ENCODE results near the gene PID1. TPM values are rescaled to one million over a fixed set of nuclear protein-coding genes. Genes with fewer than 3 reads are reported as not detected.

PID1 gene
- total RNA-seq, 1 experiment from 2014 or later: 0.15 TPM

DNA sequence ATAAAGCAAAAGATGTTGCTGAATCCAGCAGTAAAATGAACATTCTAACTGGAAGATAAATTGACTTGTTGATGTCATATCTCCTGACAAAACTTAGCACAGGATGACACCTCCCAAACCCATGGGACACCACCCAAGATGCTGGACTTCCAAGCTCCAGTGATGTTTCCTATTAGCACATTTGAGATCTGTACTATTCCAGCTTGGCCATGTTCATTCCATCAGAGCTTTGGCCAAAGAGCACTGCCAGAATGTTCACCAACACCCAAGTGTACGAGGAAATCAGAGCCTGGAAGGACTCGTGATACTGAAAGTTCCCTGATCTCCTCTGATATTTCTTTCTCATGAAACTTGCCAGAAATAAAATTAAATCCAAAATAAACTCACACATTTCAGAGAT lies 44.7 kb downstream of the PID1 start:
- intact Hi-C loops (cut with micrococcal nuclease): no loop called here
- no peak overlapping the region for H3K4me3 ChIP-seq (replicated peaks in 1 of 2; ENCODE audit: low read depth in 1 of 2, low read length in 2 of 2)
- H2AFZ ChIP-seq (ENCODE audit: low read depth, low read length, poor library complexity, severe bottlenecking): no peak overlapping the region
- TF ChIP-seq POLR2AphosphoS5 (IDR thresholded peaks at IDR 0.05; ENCODE audit: low read depth, low read length): no peak
- no peaks in the 10 kb centered on the region for H3K27me3 ChIP-seq (ENCODE audit: insufficient read depth, low read length)
- H3K9ac ChIP-seq (ENCODE audit: low read length): no peak overlapping the region
- H3K79me2 ChIP-seq (ENCODE audit: insufficient read depth, low read length): no peaks in the 10 kb centered on the region
- no peak overlapping the region for H3K4me2 ChIP-seq (ENCODE audit: low read length)
- no peak overlapping the region for H3K27ac ChIP-seq (ENCODE audit: low read depth, low read length)
- H4K20me1 ChIP-seq (ENCODE audit: insufficient read depth): no peaks in the 10 kb centered on the region
- H3K9me3 ChIP-seq (ENCODE audit: control insufficient read depth in 1 of 2, insufficient read depth in 1 of 2, low read depth in 1 of 2, low read length in 2 of 2): no peaks in the 10 kb centered on the region
- no peaks in the 10 kb centered on the region for H3K36me3 ChIP-seq (ENCODE audit: control insufficient read depth in 1 of 2, insufficient read depth in 2 of 2, low read length in 2 of 2)
- POLR2A ChIA-PET: no interaction called here
- H3K4me1 ChIP-seq (ENCODE audit: control insufficient read depth in 1 of 2, insufficient read depth in 2 of 2, low read length in 2 of 2): no peaks in the 10 kb centered on the region
- H3K9me2 ChIP-seq (ENCODE audit: insufficient read depth): no peaks in the 10 kb centered on the region
- DNase-seq (ENCODE audit: low read depth, low spot score): no peak
- CTCF ChIA-PET: no interaction called here
- no peak for ATAC-seq
- BruUV-seq (replicated peaks): no TSS peak
- RAD21 ChIA-PET (ENCODE audit: low non-redundant PET in 1 of 2, low total read pairs in 2 of 2, uncharacterized antibody in 2 of 2, unreplicated experiment in 2 of 2): no interaction called here

DNA sequence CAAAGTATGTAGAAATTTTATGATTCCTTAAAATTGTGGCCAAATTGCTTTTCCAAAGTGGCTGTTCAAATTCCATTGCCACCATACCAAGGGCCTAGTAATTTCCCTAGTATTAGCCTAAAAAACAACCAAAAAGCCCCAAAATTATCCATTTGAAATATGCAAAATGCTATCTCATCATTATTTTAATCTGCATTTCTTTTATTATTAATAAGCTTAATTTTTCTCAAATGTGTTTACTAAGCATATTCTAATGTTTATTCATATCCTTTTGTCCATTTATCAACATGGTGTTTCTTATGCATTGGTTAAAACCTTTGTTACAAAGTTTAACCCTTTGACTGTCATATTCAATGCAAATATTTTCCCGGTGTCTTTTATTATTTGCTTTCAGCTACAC lies 48.0 kb downstream of the PID1 start:
- no peaks in the 10 kb centered on the region for H3K36me3 ChIP-seq (ENCODE audit: control insufficient read depth in 1 of 2, insufficient read depth in 2 of 2, low read length in 2 of 2)
- ChIA-PET RAD21 (ENCODE audit: low non-redundant PET in 1 of 2, low total read pairs in 2 of 2, uncharacterized antibody in 2 of 2, unreplicated experiment in 2 of 2) (no interaction called here), POLR2A (no interaction called here), CTCF (no interaction called here)
- ATAC-seq (no peak), DNase-seq (ENCODE audit: low read depth, low spot score) (no peak)
- intact Hi-C loops (cut with micrococcal nuclease): no loop called here
- no peaks in the 10 kb centered on the region for H3K79me2 ChIP-seq (ENCODE audit: insufficient read depth, low read length)
- TF ChIP-seq EGR1 (IDR thresholded peaks at IDR 0.05; ENCODE audit: low read depth): no peak
- H3K9me3 ChIP-seq (ENCODE audit: control insufficient read depth in 1 of 2, insufficient read depth in 1 of 2, low read depth in 1 of 2, low read length in 2 of 2): no peaks in the 10 kb centered on the region
- H3K9me2 ChIP-seq (ENCODE audit: insufficient read depth): no peaks in the 10 kb centered on the region
- H4K20me1 ChIP-seq (ENCODE audit: insufficient read depth): no peaks in the 10 kb centered on the region
- H3K27ac ChIP-seq (ENCODE audit: low read depth, low read length): no peak overlapping the region
- no peak overlapping the region for H2AFZ ChIP-seq (ENCODE audit: low read depth, low read length, poor library complexity, severe bottlenecking)
- BruUV-seq (replicated peaks): no TSS peak
- no peak overlapping the region for H3K9ac ChIP-seq (ENCODE audit: low read length)
- H3K4me3 ChIP-seq (replicated peaks in 1 of 2; ENCODE audit: low read depth in 1 of 2, low read length in 2 of 2): no peak overlapping the region
- H3K4me2 ChIP-seq (ENCODE audit: low read length): no peak overlapping the region
- H3K4me1 ChIP-seq (ENCODE audit: control insufficient read depth in 1 of 2, insufficient read depth in 2 of 2, low read length in 2 of 2): no peaks in the 10 kb centered on the region
- H3K27me3 ChIP-seq (ENCODE audit: insufficient read depth, low read length): no peaks in the 10 kb centered on the region

DNA sequence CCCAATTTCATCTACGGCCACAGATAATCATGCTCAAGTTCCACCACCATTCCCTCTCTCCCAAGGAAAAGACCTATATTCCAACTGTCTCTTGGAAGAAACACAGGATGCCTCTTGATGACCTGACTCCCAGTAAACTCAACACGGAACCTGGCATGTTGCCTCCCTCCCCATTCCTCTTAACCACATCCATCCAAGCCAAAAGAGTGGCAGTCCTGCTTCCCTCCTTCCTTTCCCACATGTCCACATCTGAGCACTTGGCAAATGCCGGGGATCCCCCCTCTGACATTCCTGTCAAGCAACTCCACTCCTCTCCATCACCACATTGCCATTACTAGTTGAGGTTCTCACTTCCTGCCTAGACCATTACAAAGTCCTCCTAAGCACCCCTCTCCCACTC lies 49.4 kb downstream of the PID1 start:
- RAD21 ChIA-PET (ENCODE audit: low non-redundant PET in 1 of 2, low total read pairs in 2 of 2, uncharacterized antibody in 2 of 2, unreplicated experiment in 2 of 2): no interaction called here
- H3K4me2 ChIP-seq (ENCODE audit: low read length): no peak overlapping the region
- no peak overlapping the region for H2AFZ ChIP-seq (ENCODE audit: low read depth, low read length, poor library complexity, severe bottlenecking)
- no peak overlapping the region for H3K9ac ChIP-seq (ENCODE audit: low read length)
- H3K4me1 ChIP-seq (ENCODE audit: control insufficient read depth in 1 of 2, insufficient read depth in 2 of 2, low read length in 2 of 2): no peaks in the 10 kb centered on the region
- no peak for DNase-seq (ENCODE audit: low read depth, low spot score)
- H3K79me2 ChIP-seq (ENCODE audit: insufficient read depth, low read length): no peaks in the 10 kb centered on the region
- H3K9me3 ChIP-seq (ENCODE audit: control insufficient read depth in 1 of 2, insufficient read depth in 1 of 2, low read depth in 1 of 2, low read length in 2 of 2): no peaks in the 10 kb centered on the region
- POLR2A ChIA-PET: no interaction called here
- H3K27ac ChIP-seq (ENCODE audit: low read depth, low read length): no peak overlapping the region
- no peaks in the 10 kb centered on the region for H3K27me3 ChIP-seq (ENCODE audit: insufficient read depth, low read length)
- H4K20me1 ChIP-seq (ENCODE audit: insufficient read depth): no peaks in the 10 kb centered on the region
- intact Hi-C loops (cut with micrococcal nuclease): no loop called here
- CTCF ChIA-PET: no interaction called here
- H3K4me3 ChIP-seq (replicated peaks in 1 of 2; ENCODE audit: low read depth in 1 of 2, low read length in 2 of 2): no peak overlapping the region
- H3K9me2 ChIP-seq (ENCODE audit: insufficient read depth): no peaks in the 10 kb centered on the region
- no peak for ATAC-seq
- no TSS peak for BruUV-seq (replicated peaks)
- TF ChIP-seq EZH2 (IDR thresholded peaks at IDR 0.05) (no peak), ZNF274 (IDR thresholded peaks at IDR 0.05; ENCODE audit: low read depth, low read length) (no peak), ELF1 (IDR thresholded peaks at IDR 0.05; ENCODE audit: borderline replicate concordance, low read depth) (no peak)
- TF ChIP-seq, protein P1, sequence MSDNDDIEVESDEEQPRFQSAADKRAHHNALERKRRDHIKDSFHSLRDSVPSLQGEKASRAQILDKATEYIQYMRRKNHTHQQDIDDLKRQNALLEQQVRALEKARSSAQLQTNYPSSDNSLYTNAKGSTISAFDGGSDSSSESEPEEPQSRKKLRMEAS (IDR thresholded peaks at IDR 0.05): no peak
- no peaks in the 10 kb centered on the region for H3K36me3 ChIP-seq (ENCODE audit: control insufficient read depth in 1 of 2, insufficient read depth in 2 of 2, low read length in 2 of 2)

Measured in HCT116 (cell line).